ENCODE measurements around the gene SEMA4D. TPM values are rescaled to one million over a fixed set of nuclear protein-coding genes. Genes with fewer than 3 reads are reported as not detected.

The SEMA4D gene
- total RNA-seq, 1 donor from 2014 or later: 49.9 TPM

DNA sequence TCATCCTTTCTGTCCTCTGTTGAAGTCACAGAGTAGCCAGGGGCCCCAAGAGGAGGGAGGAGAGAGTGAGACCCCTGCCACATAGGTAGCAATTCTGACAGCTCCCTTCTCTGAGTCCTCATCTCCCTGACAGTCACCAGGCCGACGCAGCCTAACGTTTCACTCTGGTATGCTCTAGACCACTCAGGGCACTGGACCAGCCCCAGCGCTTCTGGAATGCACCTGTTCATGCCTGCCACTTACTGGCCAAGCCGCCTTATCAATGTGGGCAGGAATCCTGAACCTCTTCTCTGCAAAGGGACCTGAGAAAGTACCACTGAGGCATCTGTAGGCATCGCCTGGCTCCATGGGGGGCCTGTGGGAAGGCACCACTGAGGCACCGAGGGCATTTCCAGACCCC is 129.4 kb downstream of the SEMA4D start:
- no peak overlapping the region for H3K4me3 ChIP-seq
- H3K27me3 ChIP-seq (ENCODE audit: low read depth): no peaks in the 10 kb centered on the region
- TF ChIP-seq CTCF (IDR thresholded peaks at IDR 0.05): no peak
- intact Hi-C loops (cut with DNase I): no loop called here
- ATAC-seq: no peak
- no peaks in the 10 kb centered on the region for H3K9me3 ChIP-seq
- H3K36me3 ChIP-seq: no peaks in the 10 kb centered on the region
- DNase-seq: no peak
- no peaks in the 10 kb centered on the region for H3K4me1 ChIP-seq
- H3K27ac ChIP-seq: no peak overlapping the region

- Histone ChIP-seq H3K36me3 (peaks cover 4% of the 10 kb centered on the region), H3K4me1 (no peaks in the 10 kb centered on the region), H3K9me3 (no peaks in the 10 kb centered on the region), H3K4me3 (no peak overlapping the region), H3K27ac (no peak overlapping the region), H3K27me3 (ENCODE audit: low read depth) (no peaks in the 10 kb centered on the region)
- intact Hi-C loops (cut with DNase I): no loop called here
- ATAC-seq (no peak), DNase-seq (no peak)
- no peak for TF ChIP-seq CTCF (IDR thresholded peaks at IDR 0.05)
Observed at GRCh38 chr9:89367726-89368437, 130.0 kb downstream of the SEMA4D start.

- no peaks in the 10 kb centered on the region for H3K4me1 ChIP-seq
- H3K27ac ChIP-seq: no peak overlapping the region
- ATAC-seq (no peak), DNase-seq (no peak)
- no peaks in the 10 kb centered on the region for H3K9me3 ChIP-seq
- H3K4me3 ChIP-seq: no peak overlapping the region
- H3K36me3 ChIP-seq: peaks cover 10% of the 10 kb centered on the region
- no peak for TF ChIP-seq CTCF (IDR thresholded peaks at IDR 0.05)
- intact Hi-C loops (cut with DNase I): no loop called here
- H3K27me3 ChIP-seq (ENCODE audit: low read depth): no peaks in the 10 kb centered on the region
Observed at GRCh38 chr9:89367281-89367680, 130.6 kb downstream of the SEMA4D start.

DNA sequence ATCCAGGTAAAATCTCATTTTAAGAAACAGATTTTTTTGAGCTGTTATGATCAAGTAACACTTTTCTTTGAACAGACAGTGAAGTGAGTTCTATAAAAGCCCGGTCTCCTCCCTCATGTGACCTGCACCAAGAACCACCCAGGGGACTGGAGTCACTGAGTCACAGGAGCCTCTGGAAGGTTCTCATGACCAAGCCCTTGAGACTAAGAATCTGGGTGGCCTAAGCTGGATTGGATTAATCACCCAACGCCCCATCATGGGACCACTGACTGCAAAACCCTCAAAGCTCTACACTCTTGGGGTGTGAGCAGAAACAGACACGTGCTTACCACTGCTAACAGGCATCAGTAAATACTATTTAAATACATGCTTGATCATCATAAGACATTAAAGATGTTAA is 131.2 kb downstream of the SEMA4D start:
- no peak overlapping the region for H3K27ac ChIP-seq
- no peak for TF ChIP-seq CTCF (IDR thresholded peaks at IDR 0.05)
- DNase-seq (no peak), ATAC-seq (no peak)
- no peaks in the 10 kb centered on the region for H3K27me3 ChIP-seq (ENCODE audit: low read depth)
- intact Hi-C loops (cut with DNase I): no loop called here
- H3K9me3 ChIP-seq: no peaks in the 10 kb centered on the region
- H3K4me1 ChIP-seq: no peaks in the 10 kb centered on the region
- H3K36me3 ChIP-seq: peaks cover 16% of the 10 kb centered on the region
- H3K4me3 ChIP-seq: no peak overlapping the region

DNA sequence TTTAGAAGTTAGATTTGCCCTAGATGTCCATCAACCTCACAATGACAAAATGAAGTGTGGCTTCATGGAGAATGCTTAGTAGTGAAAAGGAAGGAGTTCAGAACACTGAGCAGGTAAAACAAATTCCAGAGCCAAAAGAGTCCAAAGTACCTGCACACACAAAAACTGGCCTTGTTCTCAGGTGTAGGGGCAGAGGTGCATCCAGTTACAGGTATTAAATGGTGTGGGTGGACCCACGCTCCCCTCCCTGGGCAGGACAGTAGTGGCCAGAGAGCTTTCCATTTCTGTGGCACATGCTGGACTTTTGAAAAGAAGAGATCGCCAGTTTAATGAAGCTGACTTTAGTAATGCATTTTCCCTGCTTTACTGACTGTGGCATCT is 132.4 kb downstream of the SEMA4D start:
- intact Hi-C loops (cut with DNase I): no loop called here
- no peak for TF ChIP-seq CTCF (IDR thresholded peaks at IDR 0.05)
- H3K27me3 ChIP-seq (ENCODE audit: low read depth): no peaks in the 10 kb centered on the region
- H3K27ac ChIP-seq: no peak overlapping the region
- ATAC-seq: no peak
- no peaks in the 10 kb centered on the region for H3K9me3 ChIP-seq
- H3K4me3 ChIP-seq: no peak overlapping the region
- no peak for DNase-seq
- peaks cover 28% of the 10 kb centered on the region for H3K36me3 ChIP-seq
- H3K4me1 ChIP-seq: peaks cover 4% of the 10 kb centered on the region
